RWPE2 (cell line): ENCODE data around the gene GID8.
"Not testable (repeated sequence)": the region's sequence is repeated elsewhere in the genome, so short reads cannot be mapped to it uniquely, and the experiment has no call there.

Experiments
- ATAC-seq: fragments of 200-7000 bp; cut with Tn5 transposase; 3 replicates; pipeline ENCODE4 v1.9.1; 2021; ENCODE audit warnings: low read depth
- DNase-seq: peaks from one replicate; pipeline ENCODE4 v3.0.0-alpha.2; 2020; ENCODE audit warnings: low spot score
- H3K27ac ChIP-seq: fragments of 450-650 bp; 2 replicates; pipeline ENCODE4 v1.5.1; 2017; ENCODE audit warnings: mild to moderate bottlenecking; ENCODE audit not compliant: poor library complexity, severe bottlenecking
- H3K27me3 ChIP-seq: fragments of 250-450 bp; sonication (Bioruptor Pico); 2 replicates; pipeline ENCODE4 v1.5.1; 2021; ENCODE audit warnings: mild to moderate bottlenecking, moderate library complexity; ENCODE audit not compliant: insufficient read depth, poor library complexity, severe bottlenecking
- H3K36me3 ChIP-seq: fragments of 250-450 bp; sonication (Bioruptor Pico); 2 replicates; pipeline ENCODE4 v1.5.1; 2020; ENCODE audit warnings: low read depth, mild to moderate bottlenecking, moderate library complexity
- H3K4me1 ChIP-seq: fragments of 250-450 bp; sonication (Bioruptor Pico); 2 replicates; pipeline ENCODE4 v1.5.1; 2021; ENCODE audit warnings: mild to moderate bottlenecking, moderate library complexity; ENCODE audit not compliant: insufficient read depth, poor library complexity, severe bottlenecking
- H3K4me3 ChIP-seq: fragments of 250-450 bp; sonication (Bioruptor Pico); 2 replicates; pipeline ENCODE4 v1.5.1; 2021; ENCODE audit warnings: mild to moderate bottlenecking, moderate library complexity; ENCODE audit not compliant: severe bottlenecking
- H3K9me3 ChIP-seq: fragments of 250-450 bp; sonication (Bioruptor Pico); 2 replicates; pipeline ENCODE4 v1.5.1; 2021; ENCODE audit warnings: mild to moderate bottlenecking, moderate library complexity; ENCODE audit not compliant: severe bottlenecking
- TF ChIP-seq, protein P1 (sequence below): fragments of 450-650 bp; IDR thresholded peaks from one replicate; pipeline ENCODE4 v1.5.1; 2017; ENCODE audit warnings: mild to moderate bottlenecking, moderate library complexity; ENCODE audit not compliant: poor library complexity, severe bottlenecking

GID8 gene

GRCh38 chr20:62958388-62959100 is 20.6 kb downstream of the GID8 start:
- Histone ChIP-seq H3K9me3 (no peaks in the 10 kb centered on the region), H3K27ac (no peak overlapping the region), H3K4me3 (no peak overlapping the region), H3K27me3 (no peaks in the 10 kb centered on the region), H3K36me3 (no peaks in the 10 kb centered on the region), H3K4me1 (peaks cover 7% of the 10 kb centered on the region)
- TF ChIP-seq, protein P1, sequence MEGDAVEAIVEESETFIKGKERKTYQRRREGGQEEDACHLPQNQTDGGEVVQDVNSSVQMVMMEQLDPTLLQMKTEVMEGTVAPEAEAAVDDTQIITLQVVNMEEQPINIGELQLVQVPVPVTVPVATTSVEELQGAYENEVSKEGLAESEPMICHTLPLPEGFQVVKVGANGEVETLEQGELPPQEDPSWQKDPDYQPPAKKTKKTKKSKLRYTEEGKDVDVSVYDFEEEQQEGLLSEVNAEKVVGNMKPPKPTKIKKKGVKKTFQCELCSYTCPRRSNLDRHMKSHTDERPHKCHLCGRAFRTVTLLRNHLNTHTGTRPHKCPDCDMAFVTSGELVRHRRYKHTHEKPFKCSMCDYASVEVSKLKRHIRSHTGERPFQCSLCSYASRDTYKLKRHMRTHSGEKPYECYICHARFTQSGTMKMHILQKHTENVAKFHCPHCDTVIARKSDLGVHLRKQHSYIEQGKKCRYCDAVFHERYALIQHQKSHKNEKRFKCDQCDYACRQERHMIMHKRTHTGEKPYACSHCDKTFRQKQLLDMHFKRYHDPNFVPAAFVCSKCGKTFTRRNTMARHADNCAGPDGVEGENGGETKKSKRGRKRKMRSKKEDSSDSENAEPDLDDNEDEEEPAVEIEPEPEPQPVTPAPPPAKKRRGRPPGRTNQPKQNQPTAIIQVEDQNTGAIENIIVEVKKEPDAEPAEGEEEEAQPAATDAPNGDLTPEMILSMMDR, result no peak
- DNase-seq, result no peak
- no peak for ATAC-seq

DNA sequence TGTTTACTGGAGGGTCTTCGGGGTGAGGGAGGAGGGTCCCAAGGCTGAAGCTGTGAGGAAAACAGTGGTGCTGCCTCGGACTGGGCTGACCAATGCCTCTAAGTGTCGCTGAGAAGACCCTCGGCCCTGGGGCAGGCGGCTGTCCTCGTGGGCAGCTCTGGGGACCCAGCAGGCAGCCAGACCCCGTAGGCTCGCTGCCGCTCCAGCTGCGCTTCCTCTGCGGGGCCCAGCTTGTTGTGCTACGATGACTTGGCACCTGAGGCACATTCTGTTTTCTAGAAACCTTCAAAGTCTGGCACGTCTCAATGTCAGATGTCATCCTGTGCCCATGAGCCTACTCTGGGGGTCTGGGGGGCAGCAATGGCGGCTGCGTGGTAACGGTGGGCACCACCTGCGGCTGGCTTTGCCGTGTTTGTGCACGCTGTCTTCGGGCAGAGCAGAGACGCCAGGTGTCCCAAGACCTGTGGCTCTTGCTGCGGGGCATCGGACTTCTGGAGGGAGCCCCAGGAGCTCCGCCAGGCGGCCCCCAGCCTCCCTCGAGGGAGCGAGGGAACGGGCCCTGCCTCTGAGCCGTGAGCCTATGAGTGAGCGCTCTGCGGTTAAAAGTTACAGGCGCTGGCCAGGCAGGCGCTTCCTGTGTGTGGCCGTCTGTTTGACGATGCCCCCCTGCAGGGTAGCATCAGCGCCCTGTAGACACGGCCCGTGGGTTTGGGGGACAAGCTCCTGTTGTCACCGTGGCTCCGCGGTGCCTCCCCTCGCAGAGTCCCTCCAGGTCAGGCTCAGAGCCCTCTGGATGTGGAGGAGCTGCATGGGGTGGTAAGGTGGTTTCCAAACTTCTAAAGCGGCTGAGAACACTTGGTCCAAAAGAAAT is 21.4 kb downstream of the GID8 start:
- Histone ChIP-seq H3K4me1 (peaks cover 7% of the 10 kb centered on the region), H3K9me3 (no peaks in the 10 kb centered on the region), H3K27me3 (no peaks in the 10 kb centered on the region), H3K4me3 (no peak overlapping the region), H3K36me3 (no peaks in the 10 kb centered on the region), H3K27ac (no peak overlapping the region)
- no peak for DNase-seq
- TF ChIP-seq, protein P1, result no peak
- no peak for ATAC-seq

DNA sequence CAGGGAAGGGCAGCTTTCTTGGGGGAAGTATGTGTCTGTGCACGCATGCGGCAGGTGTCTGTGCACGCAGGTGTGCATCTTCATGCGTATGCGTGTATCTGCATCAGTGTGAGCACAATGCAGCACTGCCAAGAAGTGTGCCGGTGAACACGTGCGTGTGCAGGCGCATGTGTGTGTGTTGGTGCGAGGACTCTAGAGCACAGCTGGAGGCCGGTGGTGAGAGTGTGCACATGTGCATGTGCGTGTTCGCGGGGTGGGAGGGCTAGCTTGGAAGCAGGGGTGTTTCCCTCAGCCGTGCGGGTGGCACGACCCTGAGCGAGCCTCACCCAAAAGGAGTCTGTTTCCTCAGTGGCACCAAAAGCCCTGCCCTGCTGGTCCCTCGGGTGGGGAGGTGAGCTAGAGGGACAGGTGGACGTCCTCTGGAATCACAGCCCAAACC is 22.1 kb downstream of the GID8 start:
- Histone ChIP-seq H3K9me3 (no peaks in the 10 kb centered on the region), H3K4me1 (peaks cover 7% of the 10 kb centered on the region)
- ATAC-seq, result no peak

DNA sequence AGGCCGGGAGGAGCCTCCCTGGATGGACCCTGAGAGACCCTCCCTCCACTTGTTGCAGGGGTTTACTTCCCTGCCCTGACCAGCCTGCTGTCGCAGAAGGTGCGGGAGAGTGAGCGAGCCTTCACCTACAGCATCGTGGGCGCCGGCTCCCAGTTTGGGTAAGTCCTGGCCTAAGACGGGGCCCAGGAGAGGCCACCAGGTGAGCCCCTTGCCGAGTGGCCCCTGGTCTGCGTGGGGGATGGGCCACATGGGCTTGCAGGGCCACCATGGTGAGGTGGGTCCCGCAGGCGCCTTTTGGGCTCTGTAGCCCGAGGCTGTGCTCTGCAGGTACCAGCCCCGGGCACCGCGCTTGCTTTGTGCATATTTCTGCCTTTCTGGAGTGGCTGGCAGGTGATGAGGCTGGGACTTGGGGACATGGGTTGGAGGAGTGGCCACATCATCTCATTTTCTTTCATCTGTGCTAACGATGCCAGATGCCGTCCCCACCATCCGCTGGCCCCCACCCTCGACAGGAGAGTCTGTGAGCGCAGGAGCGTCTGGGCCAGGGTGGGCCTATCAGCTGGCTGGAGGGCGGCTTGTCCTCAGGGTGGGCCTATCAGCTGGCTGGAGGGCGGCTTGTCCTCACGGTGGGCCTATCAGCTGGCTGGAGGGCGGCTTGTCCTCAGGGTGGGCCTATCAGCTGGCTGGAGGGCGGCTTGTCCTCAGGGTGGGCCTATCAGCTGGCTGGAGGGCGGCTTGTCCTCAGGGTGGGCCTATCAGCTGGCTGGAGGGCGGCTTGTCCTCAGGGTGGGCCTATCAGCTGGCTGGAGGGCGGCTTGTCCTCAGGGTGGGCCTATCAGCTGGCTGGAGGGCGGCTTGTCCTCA is 22.7 kb downstream of the GID8 start:
- ATAC-seq, H3K36me3 ChIP-seq, H3K27ac ChIP-seq: not testable (repeated sequence)

More for the DNA sequence above, 22.1 kb downstream of the GID8 start:
- H3K4me3 ChIP-seq, result no peak overlapping the region
- no peaks in the 10 kb centered on the region for H3K36me3 ChIP-seq
- H3K27ac ChIP-seq, result no peak overlapping the region
- no peak for DNase-seq
- H3K27me3 ChIP-seq, result no peaks in the 10 kb centered on the region
- TF ChIP-seq, protein P1, result no peak

DNA sequence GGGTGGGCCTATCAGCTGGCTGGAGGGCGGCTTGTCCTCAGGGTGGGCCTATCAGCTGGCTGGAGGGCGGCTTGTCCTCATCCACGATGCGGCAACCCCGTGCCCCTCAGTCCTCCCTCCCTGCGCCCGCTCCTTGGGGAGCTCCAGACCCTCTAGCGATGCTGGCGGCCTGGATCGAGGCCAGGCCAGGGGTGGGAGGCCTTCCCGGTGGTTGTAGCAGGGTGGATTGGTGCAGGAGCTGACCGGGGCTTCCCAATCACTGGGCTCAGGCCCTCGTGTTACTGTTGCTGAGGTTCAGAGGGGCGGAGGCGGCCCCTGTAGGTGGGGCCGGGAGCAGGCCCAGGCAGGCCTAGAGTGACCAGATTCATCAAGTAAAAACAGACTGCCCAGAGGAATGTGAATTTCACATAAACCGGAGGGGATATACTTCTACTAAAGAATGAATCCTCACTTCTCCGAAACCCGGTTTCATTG is 23.4 kb downstream of the GID8 start:
- Histone ChIP-seq H3K36me3 (no peaks in the 10 kb centered on the region), H3K27me3 (peaks cover 6% of the 10 kb centered on the region), H3K4me3 (no peak overlapping the region), H3K9me3 (no peaks in the 10 kb centered on the region), H3K4me1 (peaks cover 7% of the 10 kb centered on the region), H3K27ac (no peak overlapping the region)
- peak; percentile 73 for ATAC-seq
- TF ChIP-seq, protein P1, result no peak
- no peak for DNase-seq

More for the DNA sequence above, 22.7 kb downstream of the GID8 start:
- H3K4me3 ChIP-seq, DNase-seq, H3K27me3 ChIP-seq, H3K4me1 ChIP-seq, H3K9me3 ChIP-seq: not testable (repeated sequence)
